DMS53 treated with DMSO at 0.1 percent for 48 hours (cell line): Measurements from ENCODE around the gene PELI2.
"Not testable (repeated sequence)": the region's sequence is repeated elsewhere in the genome, so short reads cannot be mapped to it uniquely, and the experiment has no call there.

Experiments used
- DNase-seq: peaks from one replicate; lab custom pipeline; 2025; ENCODE audit not compliant: unreplicated experiment; lab: John Stamatoyannopoulos, UW

The PELI2 gene

GRCh38 chr14:56138928-56139327, 20.7 kb downstream of the PELI2 start:
- no peak for DNase-seq

- DNase-seq, result no peak
These were observed 24.1 kb downstream of the PELI2 start for GRCh38 chr14:56142314-56142713.

GRCh38 chr14:56143025-56143424, 24.8 kb downstream of the PELI2 start:
- no peak for DNase-seq

- no peak for DNase-seq
These were observed 26.0 kb downstream of the PELI2 start for GRCh38 chr14:56144176-56144575.

- no peak for DNase-seq
These were observed 27.1 kb downstream of the PELI2 start for GRCh38 chr14:56145181-56145769.

GRCh38 chr14:56145965-56146364, 27.8 kb downstream of the PELI2 start:
- no peak for DNase-seq

- no peak for DNase-seq
These were observed 29.2 kb downstream of the PELI2 start for GRCh38 chr14:56147449-56147848.

GRCh38 chr14:56147986-56148901, 30.0 kb downstream of the PELI2 start:
- no peak for DNase-seq

- no peak for DNase-seq
These were observed 30.9 kb downstream of the PELI2 start for GRCh38 chr14:56149151-56149550.

GRCh38 chr14:56149995-56150394, 31.8 kb downstream of the PELI2 start:
- DNase-seq, result no peak

GRCh38 chr14:56150645-56151345, 32.6 kb downstream of the PELI2 start:
- no peak for DNase-seq

GRCh38 chr14:56152221-56152620, 34.0 kb downstream of the PELI2 start:
- DNase-seq, result no peak

- no peak for DNase-seq
These were observed 35.1 kb downstream of the PELI2 start for GRCh38 chr14:56153267-56153666.

GRCh38 chr14:56154321-56154720, 36.1 kb downstream of the PELI2 start:
- DNase-seq, result no peak

- DNase-seq, result no peak
These were observed 37.9 kb downstream of the PELI2 start for GRCh38 chr14:56156096-56156495.

- no peak for DNase-seq
These were observed 40.9 kb downstream of the PELI2 start for GRCh38 chr14:56159066-56159465.

- no peak for DNase-seq
These were observed 41.9 kb downstream of the PELI2 start for GRCh38 chr14:56160088-56160487.

- no peak for DNase-seq
These were observed 43.4 kb downstream of the PELI2 start for GRCh38 chr14:56161658-56162057.

GRCh38 chr14:56162476-56162875, 44.3 kb downstream of the PELI2 start:
- no peak for DNase-seq

GRCh38 chr14:56166579-56166978, 48.4 kb downstream of the PELI2 start:
- not testable (repeated sequence) for DNase-seq

GRCh38 chr14:56168007-56168616, 49.9 kb downstream of the PELI2 start:
- no peak for DNase-seq
